SKM-1 treated with dmso at 0.1 percent for 144 hours (cell line): ENCODE results near the gene PITPNM3.

ENCODE experiments used
- DNase-seq: peaks from one replicate; lab custom pipeline; 2025; ENCODE audit not compliant: unreplicated experiment; lab: John Stamatoyannopoulos, UW

PITPNM3 gene

GRCh38 chr17:6554342-6554741 is 2.0 kb downstream of the PITPNM3 start:
- DNase-seq = no peak

GRCh38 chr17:6551869-6552531 is 4.4 kb downstream of the PITPNM3 start:
- no peak for DNase-seq

GRCh38 chr17:6551356-6551755 is 5.0 kb downstream of the PITPNM3 start:
- DNase-seq = no peak

- no peak for DNase-seq
These were observed 6.8 kb downstream of the PITPNM3 start for GRCh38 chr17:6549384-6550036.

GRCh38 chr17:6548578-6549330 is 7.6 kb downstream of the PITPNM3 start:
- DNase-seq = no peak

- no peak for DNase-seq
These were observed 8.3 kb downstream of the PITPNM3 start for GRCh38 chr17:6548034-6548433.

GRCh38 chr17:6547336-6547735 is 9.0 kb downstream of the PITPNM3 start:
- DNase-seq = no peak

- DNase-seq = no peak
These were observed 10.2 kb downstream of the PITPNM3 start for GRCh38 chr17:6546069-6546718.

GRCh38 chr17:6545291-6545690 is 11.1 kb downstream of the PITPNM3 start:
- no peak for DNase-seq

- DNase-seq = no peak
These were observed 12.4 kb downstream of the PITPNM3 start for GRCh38 chr17:6544011-6544370.

GRCh38 chr17:6543079-6544010 is 13.0 kb downstream of the PITPNM3 start:
- DNase-seq = no peak

GRCh38 chr17:6542577-6542976 is 13.8 kb downstream of the PITPNM3 start:
- no peak for DNase-seq

- DNase-seq = no peak
These were observed 14.5 kb downstream of the PITPNM3 start for GRCh38 chr17:6541886-6542285.

GRCh38 chr17:6539871-6540270 is 16.5 kb downstream of the PITPNM3 start:
- DNase-seq = no peak

GRCh38 chr17:6536566-6537065 is 19.7 kb downstream of the PITPNM3 start:
- no peak for DNase-seq

- no peak for DNase-seq
These were observed 20.3 kb downstream of the PITPNM3 start for GRCh38 chr17:6536053-6536452.

GRCh38 chr17:6534846-6535514 is 21.4 kb downstream of the PITPNM3 start:
- no peak for DNase-seq

GRCh38 chr17:6532441-6532885 is 23.9 kb downstream of the PITPNM3 start:
- no peak for DNase-seq

GRCh38 chr17:6531575-6531974 is 24.8 kb downstream of the PITPNM3 start:
- DNase-seq = no peak
